OCI-LY3 (cell line): ENCODE results near the gene SUSD4.

ENCODE experiments used
- H2AFZ ChIP-seq: fragments of 200-600, 300-600 bp; shearing (Covaris generic); 2 replicates; pipeline ENCODE4 v1.6.0; 2014; ENCODE audit warnings: antibody characterized with exemption, low read depth, low read length
- H3K27ac ChIP-seq: fragments of 200-600, 300-600 bp; sonication (generic); 2 replicates; pipeline ENCODE4 v1.5.1; 2014; ENCODE audit warnings: mild to moderate bottlenecking, low read length, moderate library complexity, mixed read lengths
- H3K27me3 ChIP-seq: fragments of 200-600, 300-600 bp; sonication (generic); 2 replicates; pipeline ENCODE4 v1.6.1; 2014; ENCODE audit warnings: low read depth, low read length, mixed read lengths
- H3K36me3 ChIP-seq: fragments of 200-600, 300-600 bp; sonication (generic); replicated peaks from 2 replicates; pipeline ENCODE3; 2014; ENCODE audit warnings: low read depth, low read length, mixed read lengths
- H3K4me1 ChIP-seq: fragments of 300-600, 200-600 bp; sonication (generic); 2 replicates; pipeline ENCODE4 v1.6.1; 2014; ENCODE audit warnings: low read length, mixed read lengths
- H3K4me2 ChIP-seq: fragments of 200-600, 300-600 bp; sonication (generic); 2 replicates; pipeline ENCODE4 v1.6.1; 2014; ENCODE audit warnings: low read length, mixed read lengths
- H3K4me3 ChIP-seq: fragments of 300-600, 200-600 bp; sonication (generic); 2 replicates; pipeline ENCODE4 v1.5.1; 2014; ENCODE audit warnings: antibody characterized with exemption, mild to moderate bottlenecking, low read length, moderate library complexity
- H3K79me2 ChIP-seq: fragments of 300-600, 200-600 bp; shearing (Covaris generic); 2 replicates; pipeline ENCODE4 v1.6.1; 2014; ENCODE audit warnings: mild to moderate bottlenecking, low read length, mixed read lengths
- H3K9ac ChIP-seq: fragments of 300-600, 200-600 bp; shearing (Covaris generic); 2 replicates; pipeline ENCODE4 v1.6.0; 2014; ENCODE audit warnings: mild to moderate bottlenecking, low read length, moderate library complexity
- H3K9me3 ChIP-seq: fragments of 200-600, 300-600 bp; shearing (Covaris generic); 2 replicates; pipeline ENCODE4 v1.6.1; 2014; ENCODE audit warnings: low read length, mixed read lengths; ENCODE audit not compliant: insufficient read depth
- H4K20me1 ChIP-seq: fragments of 200-600, 300-600 bp; sonication (generic); 2 replicates; pipeline ENCODE4 v1.6.1; 2016; ENCODE audit warnings: low read length, mixed read lengths; ENCODE audit not compliant: insufficient read depth
- CTCF ChIP-seq: fragments of 200-600, 300-600 bp; sonication (generic); IDR thresholded peaks from 2 replicates; pipeline ENCODE4 v1.5.1; 2014; ENCODE audit warnings: antibody characterized with exemption, low read length, low read depth
- EZH2phosphoT487 ChIP-seq: fragments of 200-600 bp; shearing (Covaris generic); IDR thresholded peaks from 2 replicates; pipeline ENCODE4 v1.6.1; 2018; ENCODE audit warnings: antibody characterized with exemption, mixed run types, low read depth

SUSD4 gene

GRCh38 chr1:223334156-223334555, 29.8 kb downstream of the SUSD4 start:
- Histone ChIP-seq H3K79me2 (no peaks in the 10 kb centered on the region), H3K9me3 (no peaks in the 10 kb centered on the region), H3K4me1 (peaks cover 9% of the 10 kb centered on the region), H3K9ac (no peak overlapping the region), H2AFZ (no peak overlapping the region), H3K4me3 (no peak overlapping the region), H3K27ac (no peak overlapping the region), H3K36me3 (no peaks in the 10 kb centered on the region), H4K20me1 (no peaks in the 10 kb centered on the region), H3K4me2 (no peak overlapping the region), H3K27me3 (peaks cover 48% of the 10 kb centered on the region)
- TF ChIP-seq EZH2phosphoT487, result no peak
- no peak for TF ChIP-seq CTCF

- H3K27me3 ChIP-seq, result peaks cover 47% of the 10 kb centered on the region
- H3K4me2 ChIP-seq, result peak overlapping the region; percentile 13; the same call in 1 of the 2 replicates
- H3K9me3 ChIP-seq, result no peaks in the 10 kb centered on the region
- H3K27ac ChIP-seq, result no peak overlapping the region
- H2AFZ ChIP-seq, result no peak overlapping the region
- H3K9ac ChIP-seq, result no peak overlapping the region
- no peaks in the 10 kb centered on the region for H4K20me1 ChIP-seq
- no peaks in the 10 kb centered on the region for H3K36me3 ChIP-seq
- no peaks in the 10 kb centered on the region for H3K79me2 ChIP-seq
- no peak overlapping the region for H3K4me3 ChIP-seq
- TF ChIP-seq EZH2phosphoT487 (no peak), CTCF (no peak)
- H3K4me1 ChIP-seq, result peaks cover 9% of the 10 kb centered on the region
These were observed 31.0 kb downstream of the SUSD4 start for GRCh38 chr1:223332997-223333396.

GRCh38 chr1:223331929-223332328, 32.0 kb downstream of the SUSD4 start:
- TF ChIP-seq EZH2phosphoT487 (no peak), CTCF (no peak)
- Histone ChIP-seq H2AFZ (no peak overlapping the region), H3K79me2 (no peaks in the 10 kb centered on the region), H4K20me1 (no peaks in the 10 kb centered on the region), H3K27ac (no peak overlapping the region), H3K9ac (no peak overlapping the region), H3K36me3 (no peaks in the 10 kb centered on the region), H3K27me3 (peaks cover 41% of the 10 kb centered on the region), H3K4me3 (no peak overlapping the region), H3K9me3 (no peaks in the 10 kb centered on the region), H3K4me2 (no peak overlapping the region), H3K4me1 (peaks cover 9% of the 10 kb centered on the region)

GRCh38 chr1:223331301-223331700, 32.7 kb downstream of the SUSD4 start:
- Histone ChIP-seq H3K79me2 (no peaks in the 10 kb centered on the region), H3K27ac (no peak overlapping the region), H3K36me3 (no peaks in the 10 kb centered on the region), H2AFZ (no peak overlapping the region), H3K4me3 (no peak overlapping the region), H3K4me2 (no peak overlapping the region), H3K4me1 (peaks cover 9% of the 10 kb centered on the region), H3K27me3 (peaks cover 37% of the 10 kb centered on the region), H4K20me1 (no peaks in the 10 kb centered on the region), H3K9ac (no peak overlapping the region), H3K9me3 (no peaks in the 10 kb centered on the region)
- no peak for TF ChIP-seq CTCF
- no peak for TF ChIP-seq EZH2phosphoT487
